SU-DHL-6 (cell line): Measurements from ENCODE around the gene AADACL3.

Experiments used
- H2AFZ ChIP-seq: fragments of 200-600 bp; sonication (generic); 2 replicates; pipeline ENCODE4 v1.6.1; 2014; ENCODE audit warnings: low read depth, mild to moderate bottlenecking, moderate library complexity, mixed read lengths, antibody characterized with exemption, low read length; ENCODE audit not compliant: severe bottlenecking
- H3F3A ChIP-seq: fragments of 200-600 bp; shearing (Covaris generic); 2 replicates; pipeline ENCODE4 v1.6.0; 2016; ENCODE audit warnings: antibody characterized with exemption, mild to moderate bottlenecking; ENCODE audit not compliant: insufficient read depth
- H3K27ac ChIP-seq: fragments of 200-600 bp; sonication (generic); 2 replicates; pipeline ENCODE4 v1.5.1; 2016; ENCODE audit warnings: low read depth, mild to moderate bottlenecking, low read length, moderate library complexity, mixed read lengths
- H3K27me3 ChIP-seq: fragments of 200-600 bp; sonication (generic), shearing (Covaris generic); 2 replicates; pipeline ENCODE4 v1.6.0; 2014; ENCODE audit warnings: mild to moderate bottlenecking, low read length
- H3K36me3 ChIP-seq: fragments of 200-600 bp; sonication (generic); 2 replicates; pipeline ENCODE4 v1.6.1; 2014; ENCODE audit warnings: mild to moderate bottlenecking, low read length, mixed read lengths
- H3K4me2 ChIP-seq: fragments of 300-600, 200-600 bp; shearing (Covaris generic), sonication (generic); 2 replicates; pipeline ENCODE4 v1.6.0; 2014; ENCODE audit warnings: low read length, low read depth, mild to moderate bottlenecking; ENCODE audit not compliant: poor library complexity, severe bottlenecking
- H3K4me3 ChIP-seq: fragments of 200-600 bp; sonication (generic); 2 replicates; pipeline ENCODE4 v1.5.1; 2014; ENCODE audit warnings: antibody characterized with exemption, low read length, mild to moderate bottlenecking, mixed read lengths; ENCODE audit not compliant: insufficient read depth, poor library complexity, severe bottlenecking
- H3K79me2 ChIP-seq: fragments of 200-600 bp; sonication (generic); 2 replicates; pipeline ENCODE4 v1.6.1; 2014; ENCODE audit warnings: mild to moderate bottlenecking, low read length, moderate library complexity; ENCODE audit not compliant: insufficient read depth
- H3K9ac ChIP-seq: fragments of 200-600 bp; sonication (generic); 2 replicates; pipeline ENCODE4 v1.7.0; 2014; ENCODE audit warnings: mild to moderate bottlenecking, low read length
- H3K9me2 ChIP-seq: fragments of 200-600 bp; sonication (generic); replicated peaks from 2 replicates; pipeline ENCODE4 v1.6.1; 2014; ENCODE audit warnings: low read length; ENCODE audit not compliant: insufficient read depth
- H3K9me3 ChIP-seq: fragments of 200-600 bp; sonication (generic); 2 replicates; pipeline ENCODE4 v1.6.1; 2014; ENCODE audit warnings: low read length, mixed read lengths; ENCODE audit not compliant: insufficient read depth
- H4K20me1 ChIP-seq: fragments of 200-600 bp; sonication (generic); 2 replicates; pipeline ENCODE4 v1.6.1; 2014; ENCODE audit warnings: low read depth, mild to moderate bottlenecking, antibody characterized with exemption, low read length, moderate library complexity, mixed read lengths
- CTCF ChIP-seq: fragments of 200-600 bp; sonication (generic); IDR thresholded peaks from one replicate; pipeline ENCODE4 v1.5.1; 2017; ENCODE audit warnings: antibody characterized with exemption, mild to moderate bottlenecking, low read length, moderate library complexity; ENCODE audit not compliant: insufficient read depth, poor library complexity, severe bottlenecking
- EZH2phosphoT487 ChIP-seq: fragments of 200-600 bp; sonication (generic), shearing (Covaris generic); conservative IDR thresholded peaks from 2 replicates; pipeline ENCODE4 v1.6.1; 2018; ENCODE audit warnings: mild to moderate bottlenecking, antibody characterized with exemption, low read length, moderate library complexity, mixed read lengths

AADACL3 gene

GRCh38 chr1:12754738-12755137, 38.8 kb downstream of the AADACL3 start:
- H3K9me3 ChIP-seq, result no peaks in the 10 kb centered on the region
- no peak overlapping the region for H3K9ac ChIP-seq
- no peaks in the 10 kb centered on the region for H3F3A ChIP-seq
- no peaks in the 10 kb centered on the region for H3K79me2 ChIP-seq
- no peaks in the 10 kb centered on the region for H4K20me1 ChIP-seq
- H3K27me3 ChIP-seq, result no peaks in the 10 kb centered on the region
- TF ChIP-seq CTCF, result no peak
- TF ChIP-seq EZH2phosphoT487, result no peak
- H2AFZ ChIP-seq, result no peak overlapping the region
- H3K4me2 ChIP-seq, result no peak overlapping the region
- no peaks in the 10 kb centered on the region for H3K36me3 ChIP-seq
- H3K4me3 ChIP-seq, result no peak overlapping the region
- H3K9me2 ChIP-seq, result no peaks in the 10 kb centered on the region
- no peak overlapping the region for H3K27ac ChIP-seq

GRCh38 chr1:12756273-12756672, 40.4 kb downstream of the AADACL3 start:
- H3K4me3 ChIP-seq, result no peak overlapping the region

GRCh38 chr1:12756768-12757413, 41.0 kb downstream of the AADACL3 start:
- H3K27me3 ChIP-seq, result no peaks in the 10 kb centered on the region
- H3F3A ChIP-seq, result no peaks in the 10 kb centered on the region
- H3K36me3 ChIP-seq, result no peaks in the 10 kb centered on the region
- TF ChIP-seq EZH2phosphoT487 (no peak), CTCF (no peak)
- H3K4me3 ChIP-seq, result no peak overlapping the region
- no peaks in the 10 kb centered on the region for H3K79me2 ChIP-seq
- H4K20me1 ChIP-seq, result no peaks in the 10 kb centered on the region
- no peaks in the 10 kb centered on the region for H3K9me2 ChIP-seq
- no peak overlapping the region for H2AFZ ChIP-seq
- H3K4me2 ChIP-seq, result no peak overlapping the region
- H3K9me3 ChIP-seq, result no peaks in the 10 kb centered on the region
- H3K27ac ChIP-seq, result no peak overlapping the region
- no peak overlapping the region for H3K9ac ChIP-seq

More at GRCh38 chr1:12756273-12756672, 40.4 kb downstream of the AADACL3 start:
- no peak overlapping the region for H3K4me2 ChIP-seq
- no peaks in the 10 kb centered on the region for H3F3A ChIP-seq
- H3K9me2 ChIP-seq, result no peaks in the 10 kb centered on the region
- no peak overlapping the region for H2AFZ ChIP-seq
- no peaks in the 10 kb centered on the region for H4K20me1 ChIP-seq
- no peaks in the 10 kb centered on the region for H3K36me3 ChIP-seq
- no peak overlapping the region for H3K27ac ChIP-seq
- H3K27me3 ChIP-seq, result no peaks in the 10 kb centered on the region
- no peaks in the 10 kb centered on the region for H3K79me2 ChIP-seq
- no peak for TF ChIP-seq CTCF
- no peak for TF ChIP-seq EZH2phosphoT487
- H3K9me3 ChIP-seq, result no peaks in the 10 kb centered on the region
- no peak overlapping the region for H3K9ac ChIP-seq
